ENCODE measurements around the gene IMPG2. TPM values are rescaled to one million over a fixed set of nuclear protein-coding genes. Genes with fewer than 3 reads are reported as not detected.
A peak's percentile ranks its signal among the peaks of the same experiment; 100 is the strongest.

IMPG2 gene
- total RNA-seq, 1 experiment from 2014 or later: 0.18 TPM

DNA sequence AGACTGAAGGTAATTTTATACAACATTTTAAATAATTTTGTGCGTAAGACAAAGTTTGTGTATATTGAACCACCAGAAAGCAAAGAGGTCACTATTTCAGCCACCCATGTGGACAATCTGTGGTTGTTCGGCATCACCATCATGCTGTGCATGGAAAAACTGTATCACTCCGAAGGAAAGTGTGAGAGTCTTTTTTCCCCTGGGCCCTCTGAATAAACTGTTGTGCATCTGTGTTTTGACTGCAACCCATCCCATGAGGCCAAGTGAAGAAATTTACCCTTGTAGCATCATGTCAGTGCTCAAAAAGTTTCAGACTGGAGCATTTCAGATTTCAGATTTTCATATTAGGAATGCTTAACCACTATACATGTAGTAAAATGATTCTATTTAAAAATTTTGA, 85.3 kb downstream of the IMPG2 start:
- Histone ChIP-seq H3F3A (ENCODE audit: low read length, unreplicated experiment) (no peaks in the 10 kb centered on the region), H3K9me3 (ENCODE audit: low read length) (no peaks in the 10 kb centered on the region), H3K9ac (ENCODE audit: low read length) (no peak overlapping the region), H3K27ac (ENCODE audit: low read length) (no peak overlapping the region), H2AFZ (ENCODE audit: low read length) (no peak overlapping the region), H4K20me1 (ENCODE audit: low read length) (no peaks in the 10 kb centered on the region), H3K27me3 (ENCODE audit: low read length) (no peaks in the 10 kb centered on the region), H3K4me1 (ENCODE audit: insufficient read depth, low read length) (no peaks in the 10 kb centered on the region), H3K79me2 (ENCODE audit: low read length) (no peaks in the 10 kb centered on the region), H3K9me2 (replicated peaks; ENCODE audit: low read length) (no peaks in the 10 kb centered on the region), H3K4me3 (ENCODE audit: low read length) (no peak overlapping the region), H3K36me3 (ENCODE audit: low read depth, low read length) (no peaks in the 10 kb centered on the region), H3K4me2 (ENCODE audit: low read length) (no peak overlapping the region)
- ATAC-seq (no peak), DNase-seq (no peak)
- BruUV-seq (replicated peaks): no TSS peak
- POLR2A ChIA-PET (ENCODE audit: unreplicated experiment): no interaction called here
- TF ChIP-seq EZH2 (IDR thresholded peaks at IDR 0.05; ENCODE audit: low read length, unreplicated experiment) (no peak), EZH2phosphoT487 (IDR thresholded peaks at IDR 0.05; ENCODE audit: borderline replicate concordance, low read length) (no peak)
- TF ChIP-seq, protein P1, sequence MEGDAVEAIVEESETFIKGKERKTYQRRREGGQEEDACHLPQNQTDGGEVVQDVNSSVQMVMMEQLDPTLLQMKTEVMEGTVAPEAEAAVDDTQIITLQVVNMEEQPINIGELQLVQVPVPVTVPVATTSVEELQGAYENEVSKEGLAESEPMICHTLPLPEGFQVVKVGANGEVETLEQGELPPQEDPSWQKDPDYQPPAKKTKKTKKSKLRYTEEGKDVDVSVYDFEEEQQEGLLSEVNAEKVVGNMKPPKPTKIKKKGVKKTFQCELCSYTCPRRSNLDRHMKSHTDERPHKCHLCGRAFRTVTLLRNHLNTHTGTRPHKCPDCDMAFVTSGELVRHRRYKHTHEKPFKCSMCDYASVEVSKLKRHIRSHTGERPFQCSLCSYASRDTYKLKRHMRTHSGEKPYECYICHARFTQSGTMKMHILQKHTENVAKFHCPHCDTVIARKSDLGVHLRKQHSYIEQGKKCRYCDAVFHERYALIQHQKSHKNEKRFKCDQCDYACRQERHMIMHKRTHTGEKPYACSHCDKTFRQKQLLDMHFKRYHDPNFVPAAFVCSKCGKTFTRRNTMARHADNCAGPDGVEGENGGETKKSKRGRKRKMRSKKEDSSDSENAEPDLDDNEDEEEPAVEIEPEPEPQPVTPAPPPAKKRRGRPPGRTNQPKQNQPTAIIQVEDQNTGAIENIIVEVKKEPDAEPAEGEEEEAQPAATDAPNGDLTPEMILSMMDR (conservative IDR thresholded peaks at IDR 0.05; ENCODE audit: low read depth, low read length): no peak
- intact Hi-C loops (cut with micrococcal nuclease): no loop called here
- CTCF ChIA-PET: no interaction called here

DNA sequence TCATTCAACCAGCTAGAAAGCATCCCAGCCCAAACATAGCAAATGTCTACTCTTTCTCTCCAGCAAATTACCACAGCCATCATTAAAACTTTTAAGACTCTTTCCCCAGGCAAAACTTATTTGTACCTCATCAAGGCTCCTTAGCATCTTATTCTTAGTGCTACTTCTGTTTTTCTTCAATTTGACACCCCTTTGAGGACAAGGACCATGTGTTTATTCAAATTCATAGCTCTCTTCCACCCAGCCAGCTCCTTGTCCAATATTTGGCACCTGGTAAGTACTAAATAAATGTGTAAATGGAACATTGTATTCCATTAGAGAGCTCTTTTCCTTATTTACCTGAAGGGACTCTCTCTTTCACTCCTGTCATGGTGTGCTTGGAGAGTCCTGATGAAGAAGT, 89.8 kb downstream of the IMPG2 start:
- no peak overlapping the region for H3K4me2 ChIP-seq (ENCODE audit: low read length)
- H3K4me3 ChIP-seq (ENCODE audit: low read length): no peak overlapping the region
- CTCF ChIA-PET: interaction anchor here (1.0 kb wide), 1 partner anchor 73 kb away, joined by 3 read pairs; no protein-coding TSS in a partner anchor
- no peaks in the 10 kb centered on the region for H3K79me2 ChIP-seq (ENCODE audit: low read length)
- BruUV-seq (replicated peaks): no TSS peak
- H3K9me2 ChIP-seq (replicated peaks; ENCODE audit: low read length): no peaks in the 10 kb centered on the region
- POLR2A ChIA-PET (ENCODE audit: unreplicated experiment): interaction anchor here (0.7 kb wide), 1 partner anchor 149 kb away, joined by 5 read pairs; no protein-coding TSS in a partner anchor
- no peaks in the 10 kb centered on the region for H4K20me1 ChIP-seq (ENCODE audit: low read length)
- H3K4me1 ChIP-seq (ENCODE audit: insufficient read depth, low read length): no peaks in the 10 kb centered on the region
- H3K9ac ChIP-seq (ENCODE audit: low read length): no peak overlapping the region
- no peak for DNase-seq
- no peaks in the 10 kb centered on the region for H3F3A ChIP-seq (ENCODE audit: low read length, unreplicated experiment)
- TF ChIP-seq, protein P1 (conservative IDR thresholded peaks at IDR 0.05; ENCODE audit: low read depth, low read length): no peak
- TF ChIP-seq EZH2 (IDR thresholded peaks at IDR 0.05; ENCODE audit: low read length, unreplicated experiment): no peak
- no peak for TF ChIP-seq EZH2phosphoT487 (IDR thresholded peaks at IDR 0.05; ENCODE audit: borderline replicate concordance, low read length)
- intact Hi-C loops (cut with micrococcal nuclease): no loop called here
- H3K27me3 ChIP-seq (ENCODE audit: low read length): no peaks in the 10 kb centered on the region
- H3K9me3 ChIP-seq (ENCODE audit: low read length): no peaks in the 10 kb centered on the region
- no peak for ATAC-seq
- no peak overlapping the region for H2AFZ ChIP-seq (ENCODE audit: low read length)
- H3K27ac ChIP-seq (ENCODE audit: low read length): no peak overlapping the region
- H3K36me3 ChIP-seq (ENCODE audit: low read depth, low read length): no peaks in the 10 kb centered on the region

DNA sequence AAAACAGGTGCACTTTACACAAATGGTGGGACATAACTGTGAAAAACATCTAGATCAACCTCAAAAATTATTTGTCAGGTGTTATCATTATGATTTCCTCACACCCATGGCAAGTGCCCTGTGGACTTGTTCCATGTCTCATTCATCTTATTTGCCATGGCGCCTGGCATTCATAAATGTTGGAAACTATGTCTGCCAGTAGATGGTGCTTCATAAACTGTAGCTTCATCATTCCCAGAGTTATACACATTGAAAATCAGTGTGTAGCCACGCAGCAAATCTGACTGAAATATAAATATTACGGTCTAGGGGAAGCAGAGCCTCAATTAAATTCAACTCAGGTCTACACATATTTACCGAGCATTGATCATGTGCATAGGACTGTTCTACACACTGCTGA, 90.7 kb downstream of the IMPG2 start:
- H3K4me1 ChIP-seq (ENCODE audit: insufficient read depth, low read length): no peaks in the 10 kb centered on the region
- H3K4me2 ChIP-seq (ENCODE audit: low read length): no peak overlapping the region
- peak; percentile 83 for ATAC-seq
- no peak overlapping the region for H2AFZ ChIP-seq (ENCODE audit: low read length)
- no peaks in the 10 kb centered on the region for H3K9me2 ChIP-seq (replicated peaks; ENCODE audit: low read length)
- no peak for TF ChIP-seq EZH2 (IDR thresholded peaks at IDR 0.05; ENCODE audit: low read length, unreplicated experiment)
- TF ChIP-seq, protein P1 (conservative IDR thresholded peaks at IDR 0.05; ENCODE audit: low read depth, low read length): peak; percentile 59
- no TSS peak for BruUV-seq (replicated peaks)
- no peak overlapping the region for H3K9ac ChIP-seq (ENCODE audit: low read length)
- no peaks in the 10 kb centered on the region for H4K20me1 ChIP-seq (ENCODE audit: low read length)
- ChIA-PET CTCF (interaction anchor here (0.9 kb wide), 1 partner anchor 152 kb away, joined by 5 read pairs; no protein-coding TSS in a partner anchor), POLR2A (ENCODE audit: unreplicated experiment) (no interaction called here)
- H3K27ac ChIP-seq (ENCODE audit: low read length): no peak overlapping the region
- intact Hi-C loops (cut with micrococcal nuclease): loop anchor here (1.0 kb wide), 2 partner anchors 152 to 283 kb away; no protein-coding TSS in a partner anchor
- DNase-seq: peak; percentile 50
- no peak overlapping the region for H3K4me3 ChIP-seq (ENCODE audit: low read length)
- H3K9me3 ChIP-seq (ENCODE audit: low read length): no peaks in the 10 kb centered on the region
- H3K79me2 ChIP-seq (ENCODE audit: low read length): no peaks in the 10 kb centered on the region
- no peaks in the 10 kb centered on the region for H3K36me3 ChIP-seq (ENCODE audit: low read depth, low read length)
- no peaks in the 10 kb centered on the region for H3K27me3 ChIP-seq (ENCODE audit: low read length)
- H3F3A ChIP-seq (ENCODE audit: low read length, unreplicated experiment): no peaks in the 10 kb centered on the region
